PFSK-1 (cell line): ENCODE data around the gene ZCCHC3.

Experiments used
- TAF1 ChIP-seq: IDR thresholded peaks from 2 replicates; pipeline ENCODE4 v1.6.1; 2012; ENCODE audit warnings: low read length, control low read depth, borderline replicate concordance; ENCODE audit not compliant: insufficient read depth
- TF ChIP-seq, protein P1 (sequence below), 2 experiments: IDR thresholded peaks; 2 replicates each; pipeline versions ENCODE4 v1.6.1 to v1.8.0; 2011 to 2012; ENCODE audit warnings: low read depth in 2 of 2, low read length in 2 of 2, control low read depth in 1 of 2, inconsistent platforms in 1 of 2, mild to moderate bottlenecking in 1 of 2, moderate library complexity in 1 of 2; ENCODE audit not compliant: insufficient read depth in 1 of 2

DNA sequence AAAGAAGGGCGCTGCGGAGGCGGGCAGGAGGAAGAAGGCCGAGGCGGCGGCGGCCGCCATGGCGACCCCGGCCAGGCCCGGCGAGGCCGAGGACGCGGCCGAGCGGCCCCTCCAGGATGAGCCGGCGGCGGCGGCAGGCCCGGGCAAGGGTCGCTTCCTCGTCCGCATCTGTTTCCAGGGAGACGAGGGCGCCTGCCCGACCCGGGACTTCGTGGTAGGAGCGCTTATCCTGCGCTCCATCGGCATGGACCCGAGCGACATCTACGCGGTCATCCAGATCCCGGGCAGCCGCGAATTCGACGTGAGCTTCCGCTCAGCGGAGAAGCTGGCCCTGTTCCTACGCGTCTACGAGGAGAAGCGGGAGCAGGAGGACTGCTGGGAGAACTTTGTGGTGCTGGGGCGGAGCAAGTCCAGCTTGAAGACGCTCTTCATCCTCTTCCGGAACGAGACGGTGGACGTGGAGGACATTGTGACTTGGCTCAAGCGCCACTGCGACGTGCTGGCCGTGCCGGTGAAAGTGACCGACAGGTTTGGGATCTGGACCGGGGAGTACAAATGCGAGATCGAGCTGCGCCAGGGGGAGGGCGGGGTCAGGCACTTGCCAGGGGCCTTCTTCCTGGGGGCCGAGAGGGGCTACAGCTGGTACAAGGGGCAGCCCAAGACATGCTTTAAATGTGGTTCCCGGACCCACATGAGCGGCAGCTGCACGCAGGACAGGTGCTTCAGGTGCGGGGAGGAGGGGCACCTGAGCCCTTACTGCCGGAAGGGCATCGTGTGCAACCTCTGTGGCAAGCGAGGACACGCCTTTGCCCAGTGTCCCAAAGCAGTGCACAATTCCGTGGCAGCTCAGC, 780 bp downstream of the ZCCHC3 start:
- TF ChIP-seq TAF1 = peak; percentile 47; the same call in 1 of the 2 replicates
- TF ChIP-seq, protein P1, sequence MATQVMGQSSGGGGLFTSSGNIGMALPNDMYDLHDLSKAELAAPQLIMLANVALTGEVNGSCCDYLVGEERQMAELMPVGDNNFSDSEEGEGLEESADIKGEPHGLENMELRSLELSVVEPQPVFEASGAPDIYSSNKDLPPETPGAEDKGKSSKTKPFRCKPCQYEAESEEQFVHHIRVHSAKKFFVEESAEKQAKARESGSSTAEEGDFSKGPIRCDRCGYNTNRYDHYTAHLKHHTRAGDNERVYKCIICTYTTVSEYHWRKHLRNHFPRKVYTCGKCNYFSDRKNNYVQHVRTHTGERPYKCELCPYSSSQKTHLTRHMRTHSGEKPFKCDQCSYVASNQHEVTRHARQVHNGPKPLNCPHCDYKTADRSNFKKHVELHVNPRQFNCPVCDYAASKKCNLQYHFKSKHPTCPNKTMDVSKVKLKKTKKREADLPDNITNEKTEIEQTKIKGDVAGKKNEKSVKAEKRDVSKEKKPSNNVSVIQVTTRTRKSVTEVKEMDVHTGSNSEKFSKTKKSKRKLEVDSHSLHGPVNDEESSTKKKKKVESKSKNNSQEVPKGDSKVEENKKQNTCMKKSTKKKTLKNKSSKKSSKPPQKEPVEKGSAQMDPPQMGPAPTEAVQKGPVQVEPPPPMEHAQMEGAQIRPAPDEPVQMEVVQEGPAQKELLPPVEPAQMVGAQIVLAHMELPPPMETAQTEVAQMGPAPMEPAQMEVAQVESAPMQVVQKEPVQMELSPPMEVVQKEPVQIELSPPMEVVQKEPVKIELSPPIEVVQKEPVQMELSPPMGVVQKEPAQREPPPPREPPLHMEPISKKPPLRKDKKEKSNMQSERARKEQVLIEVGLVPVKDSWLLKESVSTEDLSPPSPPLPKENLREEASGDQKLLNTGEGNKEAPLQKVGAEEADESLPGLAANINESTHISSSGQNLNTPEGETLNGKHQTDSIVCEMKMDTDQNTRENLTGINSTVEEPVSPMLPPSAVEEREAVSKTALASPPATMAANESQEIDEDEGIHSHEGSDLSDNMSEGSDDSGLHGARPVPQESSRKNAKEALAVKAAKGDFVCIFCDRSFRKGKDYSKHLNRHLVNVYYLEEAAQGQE (IDR thresholded peaks at IDR 0.05; ENCODE audit: insufficient read depth in 1 of 2, low read depth in 2 of 2, low read length in 2 of 2) = peak in 1 of 2 experiments; percentile 40; a peak in 1 of 4 replicates
